Measurements from ENCODE around the gene NSRP1.

DNA sequence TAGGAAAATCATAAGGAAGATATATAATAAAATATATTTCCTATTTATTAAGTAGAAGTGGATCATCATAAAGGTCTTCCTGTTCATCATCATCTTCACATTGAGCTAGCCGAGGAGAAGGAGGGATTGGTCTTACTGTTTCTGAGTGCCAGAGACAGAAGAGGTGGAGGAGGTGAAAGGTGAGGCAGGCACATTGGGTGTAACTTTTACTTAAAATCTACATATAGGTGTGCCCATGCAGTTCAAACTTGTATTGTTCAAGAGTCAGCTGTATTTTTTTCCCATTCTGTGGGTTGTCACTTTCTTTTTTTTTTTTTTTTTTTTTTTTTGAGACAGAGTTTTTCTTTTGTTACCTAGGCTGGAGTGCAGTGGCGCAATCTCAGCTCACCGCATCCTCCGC is 34.9 kb downstream of the NSRP1 start:
- TF ChIP-seq, protein P1, sequence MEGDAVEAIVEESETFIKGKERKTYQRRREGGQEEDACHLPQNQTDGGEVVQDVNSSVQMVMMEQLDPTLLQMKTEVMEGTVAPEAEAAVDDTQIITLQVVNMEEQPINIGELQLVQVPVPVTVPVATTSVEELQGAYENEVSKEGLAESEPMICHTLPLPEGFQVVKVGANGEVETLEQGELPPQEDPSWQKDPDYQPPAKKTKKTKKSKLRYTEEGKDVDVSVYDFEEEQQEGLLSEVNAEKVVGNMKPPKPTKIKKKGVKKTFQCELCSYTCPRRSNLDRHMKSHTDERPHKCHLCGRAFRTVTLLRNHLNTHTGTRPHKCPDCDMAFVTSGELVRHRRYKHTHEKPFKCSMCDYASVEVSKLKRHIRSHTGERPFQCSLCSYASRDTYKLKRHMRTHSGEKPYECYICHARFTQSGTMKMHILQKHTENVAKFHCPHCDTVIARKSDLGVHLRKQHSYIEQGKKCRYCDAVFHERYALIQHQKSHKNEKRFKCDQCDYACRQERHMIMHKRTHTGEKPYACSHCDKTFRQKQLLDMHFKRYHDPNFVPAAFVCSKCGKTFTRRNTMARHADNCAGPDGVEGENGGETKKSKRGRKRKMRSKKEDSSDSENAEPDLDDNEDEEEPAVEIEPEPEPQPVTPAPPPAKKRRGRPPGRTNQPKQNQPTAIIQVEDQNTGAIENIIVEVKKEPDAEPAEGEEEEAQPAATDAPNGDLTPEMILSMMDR (IDR thresholded peaks at IDR 0.05): no peak
- TF ChIP-seq ZFX (IDR thresholded peaks at IDR 0.05; ENCODE audit: borderline replicate concordance): no peak

Measured in 22Rv1 (cell line).